PFSK-1 (cell line): ENCODE results near the gene ANKFN1.

ENCODE experiments used
- REST ChIP-seq, 2 experiments: IDR thresholded peaks; 2 replicates each; pipeline versions ENCODE4 v1.6.1 to v1.8.0; 2011 to 2012; ENCODE audit warnings: low read depth in 2 of 2, low read length in 2 of 2, control low read depth in 1 of 2, inconsistent platforms in 1 of 2, mild to moderate bottlenecking in 1 of 2, moderate library complexity in 1 of 2; ENCODE audit not compliant: insufficient read depth in 1 of 2
- SIN3A ChIP-seq: IDR thresholded peaks from 2 replicates; pipeline ENCODE4 v1.6.1; 2012; ENCODE audit warnings: mild to moderate bottlenecking, low read length, moderate library complexity, borderline replicate concordance; ENCODE audit not compliant: insufficient read depth
- TAF1 ChIP-seq: IDR thresholded peaks from 2 replicates; pipeline ENCODE4 v1.6.1; 2012; ENCODE audit warnings: low read length, control low read depth, borderline replicate concordance; ENCODE audit not compliant: insufficient read depth

DNA sequence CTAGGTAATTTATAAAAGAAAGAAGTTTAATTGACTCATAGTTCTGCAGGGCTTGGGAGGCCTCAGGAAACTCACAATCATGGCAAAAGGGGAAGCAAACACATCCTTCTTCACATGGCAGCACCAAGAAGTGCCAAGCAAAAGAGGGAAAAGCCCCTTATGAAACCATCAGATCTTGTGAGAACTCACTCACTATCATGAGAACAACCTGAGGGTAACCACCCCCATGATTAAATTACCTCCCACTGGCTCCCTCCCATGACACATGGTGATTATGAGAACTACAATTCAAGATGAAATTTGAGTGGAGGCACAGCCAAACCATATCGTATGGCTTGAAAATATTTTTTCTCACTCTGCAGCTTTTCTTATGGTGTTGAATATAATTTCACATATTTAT, 151.7 kb downstream of the ANKFN1 start:
- no peak for TF ChIP-seq SIN3A
- TF ChIP-seq TAF1 = no peak
- no peak for TF ChIP-seq REST (IDR thresholded peaks at IDR 0.05; ENCODE audit: insufficient read depth in 1 of 2, low read depth in 2 of 2, low read length in 2 of 2)
